ENCODE data around the gene MEGF8. TPM values are rescaled to one million over a fixed set of nuclear protein-coding genes. Genes with fewer than 3 reads are reported as not detected.

MEGF8 gene
- total and polyA plus RNA-seq, 9 of the 15 experiments (the other 6 are each of a cell fraction or from before 2014, with no cell fraction given), result 0.28 to 13.1 (median 3.0) TPM

GRCh38 chr19:42279902-42280814 is 45.3 kb upstream of the MEGF8 start (continued):
- TF ChIP-seq FOS (IDR thresholded peaks at IDR 0.05; ENCODE audit: extremely low read depth, insufficient read length), result peak; percentile 90
- TF ChIP-seq SRSF1 (IDR thresholded peaks at IDR 0.05; ENCODE audit: low read depth, low read length), result no peak
- TF ChIP-seq RNF2 (IDR thresholded peaks at IDR 0.05), result no peak
- peak; percentile 40; the same call in 1 of the 2 replicates for TF ChIP-seq CREM (IDR thresholded peaks at IDR 0.05; ENCODE audit: low read depth)
- peak; percentile 94 for TF ChIP-seq MTA3 (IDR thresholded peaks at IDR 0.05; ENCODE audit: borderline replicate concordance)
- TF ChIP-seq PHF21A (IDR thresholded peaks at IDR 0.05; ENCODE audit: borderline replicate concordance, low read depth), result 0 out of 2 replicates have a peak, but pooled peaks have one; percentile 21
- TF ChIP-seq SNIP1 (IDR thresholded peaks at IDR 0.05; ENCODE audit: low read depth), result no peak
- peak; percentile 46 for TF ChIP-seq SMAD4 (CRISPR knock-in tag; conservative IDR thresholded peaks at IDR 0.05)
- TF ChIP-seq L3MBTL2 (IDR thresholded peaks at IDR 0.05), result 0 out of 2 replicates have a peak, but pooled peaks have one; percentile 26
- peak; percentile 62 for TF ChIP-seq SMC3 (conservative IDR thresholded peaks at IDR 0.05; ENCODE audit: insufficient read depth, low read depth, low read length)
- TF ChIP-seq CHD2 (IDR thresholded peaks at IDR 0.05; ENCODE audit: low read depth, low read length), result peak; percentile 52; the same call in 1 of the 2 replicates
- TF ChIP-seq ARID3B (CRISPR knock-in tag; IDR thresholded peaks at IDR 0.05; ENCODE audit: borderline replicate concordance), result no peak
- TF ChIP-seq MYC (IDR thresholded peaks at IDR 0.05; ENCODE audit: low read depth, low read length), result peak; percentile 64
- TF ChIP-seq MYC (CRISPR knock-in tag; IDR thresholded peaks at IDR 0.05; ENCODE audit: borderline replicate concordance, low read depth), result no peak; the same call in 1 of the 2 replicates
- 0 out of 2 replicates have a peak, but pooled peaks have one; percentile 30 for TF ChIP-seq JUNB (CRISPR knock-in tag; conservative IDR thresholded peaks at IDR 0.05)
- TF ChIP-seq RCOR1 (IDR thresholded peaks at IDR 0.05; ENCODE audit: borderline replicate concordance in 1 of 2, low read depth in 2 of 2, low read length in 2 of 2), result 0 out of 4 replicates have a peak, but pooled peaks of 1 of the 2 experiments have one; percentile 8
- TF ChIP-seq E2F5 (CRISPR knock-in tag; IDR thresholded peaks at IDR 0.05), result no peak
- peak; percentile 85 for TF ChIP-seq RB1 (IDR thresholded peaks at IDR 0.05; ENCODE audit: low read depth)
- no peak for TF ChIP-seq ZNF696 (CRISPR knock-in tag; conservative IDR thresholded peaks at IDR 0.05)
- TF ChIP-seq ZNF76 (CRISPR knock-in tag; IDR thresholded peaks at IDR 0.05; ENCODE audit: borderline replicate concordance), result no peak
- TF ChIP-seq ID3 (CRISPR knock-in tag; IDR thresholded peaks at IDR 0.05), result no peak
- TF ChIP-seq ID3 (tag; IDR thresholded peaks at IDR 0.05), result 0 out of 2 replicates have a peak, but pooled peaks have one; percentile 46
- no peak for TF ChIP-seq SMARCA5 (IDR thresholded peaks at IDR 0.05)

All from K562 (cell line).